NCI-H510A treated with DMSO at 0.1 percent for 48 hours (cell line): ENCODE results near the gene DLL4.
"Not testable (repeated sequence)": the region's sequence is repeated elsewhere in the genome, so short reads cannot be mapped to it uniquely, and the experiment has no call there.

Source experiments
- DNase-seq: peaks from one replicate; lab custom pipeline; 2025; lab: John Stamatoyannopoulos, UW

DLL4 gene

GRCh38 chr15:40958723-40959122 lies 29.6 kb downstream of the DLL4 start:
- no peak for DNase-seq

GRCh38 chr15:40959331-40960141 lies 30.4 kb downstream of the DLL4 start:
- DNase-seq, result no peak

GRCh38 chr15:40960151-40960885 lies 31.2 kb downstream of the DLL4 start:
- no peak for DNase-seq

- DNase-seq, result no peak
Measured at GRCh38 chr15:40960925-40961324, 31.8 kb downstream of the DLL4 start.

GRCh38 chr15:40961740-40962139 lies 32.6 kb downstream of the DLL4 start:
- DNase-seq, result not testable (repeated sequence)

GRCh38 chr15:40962317-40962716 lies 33.2 kb downstream of the DLL4 start:
- not testable (repeated sequence) for DNase-seq

- no peak for DNase-seq
Measured at GRCh38 chr15:40963201-40963600, 34.1 kb downstream of the DLL4 start.

- no peak for DNase-seq
Measured at GRCh38 chr15:40964006-40964405, 34.9 kb downstream of the DLL4 start.

GRCh38 chr15:40964634-40965033 lies 35.5 kb downstream of the DLL4 start:
- DNase-seq, result no peak

GRCh38 chr15:40968290-40969085 lies 39.3 kb downstream of the DLL4 start:
- no peak for DNase-seq

GRCh38 chr15:40969363-40969762 lies 40.2 kb downstream of the DLL4 start:
- no peak for DNase-seq

- DNase-seq, result no peak
Measured at GRCh38 chr15:40974879-40975278, 45.7 kb downstream of the DLL4 start.

- no peak for DNase-seq
Measured at GRCh38 chr15:40976819-40977218, 47.7 kb downstream of the DLL4 start.

- no peak for DNase-seq
Measured at GRCh38 chr15:40978141-40978540, 49.0 kb downstream of the DLL4 start.

GRCh38 chr15:40978562-40978961 lies 49.4 kb downstream of the DLL4 start:
- DNase-seq, result no peak

GRCh38 chr15:40981186-40981585 lies 52.0 kb downstream of the DLL4 start:
- DNase-seq, result no peak

- DNase-seq, result no peak
Measured at GRCh38 chr15:40982855-40983254, 53.7 kb downstream of the DLL4 start.

- no peak for DNase-seq
Measured at GRCh38 chr15:40984406-40984805, 55.3 kb downstream of the DLL4 start.

GRCh38 chr15:40984964-40985363 lies 55.8 kb downstream of the DLL4 start:
- no peak for DNase-seq

GRCh38 chr15:40985541-40986330 lies 56.6 kb downstream of the DLL4 start:
- DNase-seq, result no peak

GRCh38 chr15:40986820-40987219 lies 57.7 kb downstream of the DLL4 start:
- DNase-seq, result no peak

GRCh38 chr15:40988156-40988555 lies 59.0 kb downstream of the DLL4 start:
- DNase-seq, result no peak
